HepG2 (cell line): Measurements from ENCODE around the gene THEM4. TPM values are rescaled to one million over a fixed set of nuclear protein-coding genes. Genes with fewer than 3 reads are reported as not detected.

ENCODE experiments used
- DR1 ChIP-seq: sonication (generic); formaldehyde crosslinking; IDR thresholded peaks from 2 replicates; pipeline ENCODE4 v1.8.0; 2021; ENCODE audit warnings: mild to moderate bottlenecking, missing genetic modification reagents, inconsistent platforms
- GATAD1 ChIP-seq: IDR thresholded peaks from 2 replicates; pipeline ENCODE4 v1.6.1; 2016; ENCODE audit warnings: missing genetic modification reagents, missing compliant biosample characterization
- GATAD2A ChIP-seq: IDR thresholded peaks from 2 replicates; pipeline ENCODE4 v1.6.1; 2016
- HCFC1 ChIP-seq: fragments of 150-350 bp; IDR thresholded peaks from 2 replicates; pipeline ENCODE4 v1.6.1; 2014; ENCODE audit warnings: low read depth, low read length
- HDAC2 ChIP-seq: sonication (generic); formaldehyde crosslinking; IDR thresholded peaks from 2 replicates; pipeline ENCODE4 v1.4.0; 2020; ENCODE audit warnings: missing genetic modification reagents
- HOXA7 ChIP-seq: sonication (generic); formaldehyde crosslinking; IDR thresholded peaks from 2 replicates; pipeline ENCODE4 v1.8.1; 2022; ENCODE audit warnings: mild to moderate bottlenecking, missing genetic modification reagents, moderate library complexity
- MIXL1 ChIP-seq: IDR thresholded peaks from 2 replicates; pipeline ENCODE4 v1.6.1; 2016
- MYC ChIP-seq: sonication (generic); formaldehyde crosslinking; IDR thresholded peaks from 2 replicates; pipeline ENCODE4 v1.9.0; 2021; ENCODE audit warnings: missing genetic modification reagents, borderline replicate concordance
- NR2C2 ChIP-seq: sonication (generic); formaldehyde crosslinking; IDR thresholded peaks from 2 replicates; pipeline ENCODE4 v1.4.0; 2020; ENCODE audit warnings: missing genetic modification reagents, mild to moderate bottlenecking, moderate library complexity, borderline replicate concordance
- ZFP82 ChIP-seq: sonication (generic); formaldehyde crosslinking; IDR thresholded peaks from 2 replicates; pipeline ENCODE4 v1.5.1; 2020; ENCODE audit warnings: mild to moderate bottlenecking, missing genetic modification reagents, borderline replicate concordance
- ZNF207 ChIP-seq: fragments of 450-650 bp; IDR thresholded peaks from 2 replicates; pipeline ENCODE4 v1.6.1; 2016; ENCODE audit warnings: antibody characterized with exemption, borderline replicate concordance
- ZNF225 ChIP-seq: sonication (generic); formaldehyde crosslinking; IDR thresholded peaks from 2 replicates; pipeline ENCODE4 v1.4.0; 2020; ENCODE audit warnings: mild to moderate bottlenecking, missing genetic modification reagents
- ZNF747 ChIP-seq: sonication (generic); formaldehyde crosslinking; IDR thresholded peaks from 2 replicates; pipeline ENCODE4 v1.8.1; 2023; ENCODE audit warnings: missing genetic modification reagents, mild to moderate bottlenecking, borderline replicate concordance
- ZZZ3 ChIP-seq: sonication (generic); formaldehyde crosslinking; IDR thresholded peaks from 2 replicates; pipeline ENCODE4 v1.4.0; 2020; ENCODE audit warnings: missing genetic modification reagents, mild to moderate bottlenecking, borderline replicate concordance
- polyA plus RNA-seq, 8 experiments: library from polyadenylated mRNA; depleted of rRNA in 3 of 8; stranded (reverse) in 7 of 8; unstranded in 1 of 8; fragments of >200 nt; fragmentation: Illumina TruSeq in 4 of 8; extraction: Trizol in 4 of 8; gene quantifications; 2 replicates each; pipeline versions ENCODE4 v1.2.1 to v1.2.3, GENCODE V29; 2011 to 2016; ENCODE audit warnings: low read depth in 4 of 8, missing spikeins in 1 of 8, mixed read lengths in 1 of 8; ENCODE audit not compliant: insufficient read depth in 1 of 8
- total RNA-seq, 5 experiments: library from RNA; depleted of rRNA; stranded (reverse); fragments of >200 nt; fragmentation: Illumina TruSeq; extraction: Trizol; gene quantifications; 2 replicates each; pipeline ENCODE4 v1.2.3, GENCODE V29; 2016; ENCODE audit warnings: low read depth in 1 of 5
- TF ChIP-seq, protein P1 (sequence below): sonication (generic); formaldehyde crosslinking; IDR thresholded peaks from 2 replicates; pipeline ENCODE4 v1.4.0; 2020; ENCODE audit warnings: low read depth, missing genetic modification reagents
- TF ChIP-seq, protein P2 (sequence below): sonication (generic); formaldehyde crosslinking; conservative IDR thresholded peaks from 2 replicates; pipeline ENCODE4 v1.4.0; 2020; ENCODE audit warnings: missing genetic modification reagents
- TF ChIP-seq, protein P3 (sequence below): IDR thresholded peaks from 2 replicates; pipeline ENCODE4 v1.6.1; 2012; ENCODE audit warnings: inconsistent platforms
- TF ChIP-seq, protein P4 (sequence below): sonication (generic); formaldehyde crosslinking; IDR thresholded peaks from 2 replicates; pipeline ENCODE4 v1.8.0; 2023; ENCODE audit warnings: mild to moderate bottlenecking, missing genetic modification reagents
- TF ChIP-seq, protein P5 (sequence below), 2 experiments: sonication (generic) in 1 of 2; formaldehyde crosslinking in 1 of 2; IDR thresholded peaks; 2 replicates each; pipeline versions ENCODE4 v1.4.0 to v1.6.1; 2018 to 2020; ENCODE audit warnings: missing genetic modification reagents in 2 of 2, borderline replicate concordance in 1 of 2, low read depth in 1 of 2, mild to moderate bottlenecking in 1 of 2, missing biosample characterization in 1 of 2

Gene THEM4
- total and polyA plus RNA-seq, 2 of the 13 experiments (the other 11 are each of a cell fraction or from before 2014, with no cell fraction given) = 10.9 to 13.9 TPM

DNA sequence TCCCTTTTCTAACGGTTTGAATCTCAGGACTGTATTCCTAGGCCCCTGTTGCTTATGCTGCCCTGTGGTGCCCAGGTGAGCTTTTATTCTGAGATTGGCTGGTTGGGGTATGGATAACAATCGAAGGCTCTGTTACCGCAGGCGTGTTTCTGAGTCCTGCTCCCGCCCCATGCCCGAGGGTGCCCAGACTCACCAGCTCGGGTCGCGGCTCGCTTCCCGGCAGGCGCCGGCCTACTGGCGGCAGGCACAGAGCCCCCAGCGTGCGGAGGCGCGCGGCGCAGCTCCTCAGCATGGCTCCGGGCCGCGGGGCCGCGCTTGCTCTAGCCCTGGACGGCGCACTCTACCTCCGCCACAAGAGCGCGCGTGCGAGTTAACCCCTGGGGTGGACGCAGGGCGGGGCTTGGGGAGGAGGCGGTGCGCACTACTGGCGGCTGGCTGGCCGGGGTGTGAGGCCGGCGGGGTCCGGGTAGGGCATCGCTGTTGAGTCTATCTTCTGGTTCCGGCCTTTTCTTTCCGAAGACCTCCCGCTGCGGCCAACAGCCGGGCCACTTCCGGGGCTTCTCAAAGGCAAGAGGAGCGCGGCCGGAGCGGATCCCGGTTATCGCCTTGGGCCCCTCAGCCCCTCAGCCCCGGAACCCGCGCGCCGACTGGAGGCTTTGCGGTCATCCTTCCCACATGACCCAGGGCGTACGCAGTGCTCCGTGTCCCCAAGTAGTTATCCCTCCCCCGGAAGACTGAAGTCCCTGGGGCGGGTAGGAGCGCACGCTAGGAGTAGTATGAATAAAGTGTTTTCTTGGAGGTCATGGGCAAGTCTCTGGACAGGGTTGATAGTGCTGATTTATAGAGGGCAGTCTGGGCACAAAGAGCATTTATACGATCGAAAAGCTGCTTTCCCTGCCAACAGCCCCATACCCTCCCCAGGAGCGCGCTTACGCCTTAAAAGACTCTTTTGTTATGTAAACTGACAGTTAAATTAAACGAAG is at the start of gene THEM4 (continued):
- peak; percentile 60; the same call in 1 of the 2 replicates for TF ChIP-seq HCFC1
- TF ChIP-seq, protein P1, sequence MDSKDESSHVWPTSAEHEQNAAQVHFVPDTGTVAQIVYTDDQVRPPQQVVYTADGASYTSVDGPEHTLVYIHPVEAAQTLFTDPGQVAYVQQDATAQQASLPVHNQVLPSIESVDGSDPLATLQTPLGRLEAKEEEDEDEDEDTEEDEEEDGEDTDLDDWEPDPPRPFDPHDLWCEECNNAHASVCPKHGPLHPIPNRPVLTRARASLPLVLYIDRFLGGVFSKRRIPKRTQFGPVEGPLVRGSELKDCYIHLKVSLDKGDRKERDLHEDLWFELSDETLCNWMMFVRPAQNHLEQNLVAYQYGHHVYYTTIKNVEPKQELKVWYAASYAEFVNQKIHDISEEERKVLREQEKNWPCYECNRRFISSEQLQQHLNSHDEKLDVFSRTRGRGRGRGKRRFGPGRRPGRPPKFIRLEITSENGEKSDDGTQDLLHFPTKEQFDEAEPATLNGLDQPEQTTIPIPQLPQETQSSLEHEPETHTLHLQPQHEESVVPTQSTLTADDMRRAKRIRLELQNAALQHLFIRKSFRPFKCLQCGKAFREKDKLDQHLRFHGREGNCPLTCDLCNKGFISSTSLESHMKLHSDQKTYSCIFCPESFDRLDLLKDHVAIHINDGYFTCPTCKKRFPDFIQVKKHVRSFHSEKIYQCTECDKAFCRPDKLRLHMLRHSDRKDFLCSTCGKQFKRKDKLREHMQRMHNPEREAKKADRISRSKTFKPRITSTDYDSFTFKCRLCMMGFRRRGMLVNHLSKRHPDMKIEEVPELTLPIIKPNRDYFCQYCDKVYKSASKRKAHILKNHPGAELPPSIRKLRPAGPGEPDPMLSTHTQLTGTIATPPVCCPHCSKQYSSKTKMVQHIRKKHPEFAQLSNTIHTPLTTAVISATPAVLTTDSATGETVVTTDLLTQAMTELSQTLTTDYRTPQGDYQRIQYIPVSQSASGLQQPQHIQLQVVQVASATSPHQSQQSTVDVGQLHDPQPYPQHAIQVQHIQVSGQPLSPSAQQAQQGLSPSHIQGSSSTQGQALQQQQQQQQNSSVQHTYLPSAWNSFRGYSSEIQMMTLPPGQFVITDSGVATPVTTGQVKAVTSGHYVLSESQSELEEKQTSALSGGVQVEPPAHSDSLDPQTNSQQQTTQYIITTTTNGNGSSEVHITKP (CRISPR knock-in tag) = peak; percentile 58; the same call in 1 of the 2 replicates
- TF ChIP-seq MYC (CRISPR knock-in tag) = peak; percentile 84
- TF ChIP-seq ZNF207 = no peak
- peak; percentile 33; the same call in 1 of the 2 replicates for TF ChIP-seq ZNF747
- TF ChIP-seq, protein P2, sequence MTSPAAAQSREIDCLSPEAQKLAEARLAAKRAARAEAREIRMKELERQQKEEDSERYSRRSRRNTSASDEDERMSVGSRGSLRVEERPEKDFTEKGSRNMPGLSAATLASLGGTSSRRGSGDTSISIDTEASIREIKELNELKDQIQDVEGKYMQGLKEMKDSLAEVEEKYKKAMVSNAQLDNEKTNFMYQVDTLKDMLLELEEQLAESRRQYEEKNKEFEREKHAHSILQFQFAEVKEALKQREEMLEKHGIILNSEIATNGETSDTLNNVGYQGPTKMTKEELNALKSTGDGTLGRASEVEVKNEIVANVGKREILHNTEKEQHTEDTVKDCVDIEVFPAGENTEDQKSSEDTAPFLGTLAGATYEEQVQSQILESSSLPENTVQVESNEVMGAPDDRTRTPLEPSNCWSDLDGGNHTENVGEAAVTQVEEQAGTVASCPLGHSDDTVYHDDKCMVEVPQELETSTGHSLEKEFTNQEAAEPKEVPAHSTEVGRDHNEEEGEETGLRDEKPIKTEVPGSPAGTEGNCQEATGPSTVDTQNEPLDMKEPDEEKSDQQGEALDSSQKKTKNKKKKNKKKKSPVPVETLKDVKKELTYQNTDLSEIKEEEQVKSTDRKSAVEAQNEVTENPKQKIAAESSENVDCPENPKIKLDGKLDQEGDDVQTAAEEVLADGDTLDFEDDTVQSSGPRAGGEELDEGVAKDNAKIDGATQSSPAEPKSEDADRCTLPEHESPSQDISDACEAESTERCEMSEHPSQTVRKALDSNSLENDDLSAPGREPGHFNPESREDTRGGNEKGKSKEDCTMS = no peak
- TF ChIP-seq ZZZ3 (CRISPR knock-in tag) = peak; percentile 7; the same call in 1 of the 2 replicates
- TF ChIP-seq ZNF225 (CRISPR knock-in tag) = peak; percentile 63; the same call in 1 of the 2 replicates
- TF ChIP-seq HDAC2 (CRISPR knock-in tag) = peak; percentile 66; the same call in 1 of the 2 replicates
- TF ChIP-seq GATAD2A (CRISPR knock-in tag) = peak; percentile 53; the same call in 1 of the 2 replicates
- peak; percentile 87 for TF ChIP-seq NR2C2 (CRISPR knock-in tag)
- TF ChIP-seq MIXL1 (CRISPR knock-in tag) = peak; percentile 22
- TF ChIP-seq, protein P3, sequence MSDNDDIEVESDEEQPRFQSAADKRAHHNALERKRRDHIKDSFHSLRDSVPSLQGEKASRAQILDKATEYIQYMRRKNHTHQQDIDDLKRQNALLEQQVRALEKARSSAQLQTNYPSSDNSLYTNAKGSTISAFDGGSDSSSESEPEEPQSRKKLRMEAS = peak; percentile 81
- TF ChIP-seq GATAD1 (CRISPR knock-in tag) = peak; percentile 89
- TF ChIP-seq, protein P4, sequence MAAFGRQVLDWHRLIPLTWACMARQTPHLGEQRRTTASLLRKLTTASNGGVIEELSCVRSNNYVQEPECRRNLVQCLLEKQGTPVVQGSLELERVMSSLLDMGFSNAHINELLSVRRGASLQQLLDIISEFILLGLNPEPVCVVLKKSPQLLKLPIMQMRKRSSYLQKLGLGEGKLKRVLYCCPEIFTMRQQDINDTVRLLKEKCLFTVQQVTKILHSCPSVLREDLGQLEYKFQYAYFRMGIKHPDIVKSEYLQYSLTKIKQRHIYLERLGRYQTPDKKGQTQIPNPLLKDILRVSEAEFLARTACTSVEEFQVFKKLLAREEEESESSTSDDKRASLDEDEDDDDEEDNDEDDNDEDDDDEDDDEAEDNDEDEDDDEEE (CRISPR knock-in tag) = 0 out of 2 replicates have a peak, but pooled peaks have one; percentile 47
- TF ChIP-seq HOXA7 (CRISPR knock-in tag) = no peak
- TF ChIP-seq, protein P5, sequence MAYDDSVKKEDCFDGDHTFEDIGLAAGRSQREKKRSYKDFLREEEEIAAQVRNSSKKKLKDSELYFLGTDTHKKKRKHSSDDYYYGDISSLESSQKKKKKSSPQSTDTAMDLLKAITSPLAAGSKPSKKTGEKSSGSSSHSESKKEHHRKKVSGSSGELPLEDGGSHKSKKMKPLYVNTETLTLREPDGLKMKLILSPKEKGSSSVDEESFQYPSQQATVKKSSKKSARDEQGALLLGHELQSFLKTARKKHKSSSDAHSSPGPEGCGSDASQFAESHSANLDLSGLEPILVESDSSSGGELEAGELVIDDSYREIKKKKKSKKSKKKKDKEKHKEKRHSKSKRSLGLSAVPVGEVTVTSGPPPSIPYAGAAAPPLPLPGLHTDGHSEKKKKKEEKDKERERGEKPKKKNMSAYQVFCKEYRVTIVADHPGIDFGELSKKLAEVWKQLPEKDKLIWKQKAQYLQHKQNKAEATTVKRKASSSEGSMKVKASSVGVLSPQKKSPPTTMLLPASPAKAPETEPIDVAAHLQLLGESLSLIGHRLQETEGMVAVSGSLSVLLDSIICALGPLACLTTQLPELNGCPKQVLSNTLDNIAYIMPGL (CRISPR knock-in tag; IDR thresholded peaks at IDR 0.05; ENCODE audit: borderline replicate concordance in 1 of 2, low read depth in 1 of 2) = peak; percentile 91 to 96
- TF ChIP-seq ZFP82 (CRISPR knock-in tag) = peak; percentile 31; the same call in 1 of the 2 replicates
- TF ChIP-seq DR1 = peak; percentile 89; the same call in 1 of the 2 replicates
